ENCODE data around the gene LUC7L.
"Not testable (repeated sequence)": the region's sequence is repeated elsewhere in the genome, so short reads cannot be mapped to it uniquely, and the experiment has no call there.

LUC7L gene

GRCh38 chr16:229731-230281 is 557 bp upstream of the LUC7L start:
- DNase-seq (ENCODE audit: low read depth), result no peak

DNA sequence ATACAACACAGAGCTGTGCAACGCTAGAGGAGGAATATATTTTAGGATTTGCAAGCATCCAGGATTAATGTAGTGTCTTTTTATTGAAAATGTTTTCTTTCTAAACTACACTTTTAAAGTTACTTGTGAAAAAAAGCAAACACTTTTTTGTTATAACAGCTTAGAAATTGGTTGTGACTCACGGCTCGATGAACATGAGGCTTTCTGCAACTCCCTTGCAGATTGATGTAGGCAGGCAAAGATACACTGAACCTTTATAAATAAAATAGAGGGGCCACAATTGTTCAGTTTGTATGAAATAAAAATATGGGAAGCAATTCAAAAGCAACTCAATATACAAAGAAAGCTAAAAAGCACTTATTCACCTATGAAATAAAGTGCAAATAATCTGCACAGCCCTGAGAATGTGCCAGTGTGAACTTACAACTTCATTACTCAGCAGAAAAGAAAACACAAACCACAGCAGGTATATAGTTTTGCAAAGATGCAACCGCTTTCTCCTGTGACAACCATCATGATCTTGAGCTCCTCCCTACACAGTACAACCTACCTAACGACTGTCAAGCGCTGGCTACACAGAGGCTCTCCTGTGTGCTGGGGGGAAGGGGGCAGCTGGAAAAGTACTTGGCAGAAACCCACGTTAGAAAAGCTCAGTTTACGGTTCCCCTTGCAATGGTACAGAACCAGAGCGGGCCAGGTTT is 948 bp downstream of the LUC7L start:
- no peak for DNase-seq (ENCODE audit: low read depth)

DNA sequence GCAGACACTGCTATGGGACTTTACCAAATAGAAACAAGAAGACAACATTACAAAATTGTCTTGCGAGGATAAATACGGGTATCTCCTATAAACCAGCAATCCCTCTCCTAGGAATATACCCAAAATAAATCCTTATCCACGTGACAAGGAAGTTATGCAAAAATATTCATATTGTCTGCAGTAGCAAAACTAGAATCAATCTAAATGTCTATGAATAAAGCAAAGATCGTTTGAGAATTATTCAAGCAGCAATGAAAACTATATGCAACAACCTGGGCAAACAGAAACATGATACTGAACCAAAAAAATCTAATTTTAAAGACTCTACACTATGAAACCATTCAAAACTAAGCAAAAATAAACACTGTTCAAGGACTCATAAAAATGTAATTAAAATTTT is 9.2 kb downstream of the LUC7L start:
- DNase-seq (ENCODE audit: low read depth), result no peak

- DNase-seq (ENCODE audit: low read depth), result no peak
These were observed 16.2 kb downstream of the LUC7L start for GRCh38 chr16:212999-213398.

DNA sequence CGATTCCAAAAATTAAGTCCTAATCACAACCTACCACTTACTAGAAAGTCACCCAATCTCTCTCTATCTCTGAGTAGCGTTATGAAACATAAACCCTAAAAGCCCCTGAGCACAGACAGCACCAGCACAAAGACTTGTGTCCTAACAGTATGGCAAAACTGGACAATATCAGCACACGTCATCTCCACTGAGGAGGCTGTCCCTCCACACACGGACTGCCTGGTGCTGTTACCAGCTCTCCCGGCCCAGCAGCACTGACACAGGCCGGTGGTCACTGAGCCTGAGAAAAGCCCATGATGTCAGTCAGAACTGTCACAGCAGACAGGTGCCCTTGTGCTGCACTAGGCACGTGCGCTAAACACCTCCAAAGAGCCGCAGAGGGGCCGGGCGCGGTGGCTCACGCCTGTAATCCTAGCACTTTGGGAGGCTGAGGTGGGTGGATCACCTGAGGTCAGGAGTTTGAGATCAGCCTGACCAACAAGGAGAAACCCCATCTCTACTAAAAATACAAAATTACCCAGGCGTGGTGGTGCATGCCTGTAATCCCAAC is 17.5 kb downstream of the LUC7L start:
- DNase-seq (ENCODE audit: low read depth), result not testable (repeated sequence)

- not testable (repeated sequence) for DNase-seq (ENCODE audit: low read depth)
These were observed 19.9 kb downstream of the LUC7L start for GRCh38 chr16:209359-209758.

GRCh38 chr16:204046-204445 is 25.2 kb downstream of the LUC7L start:
- not testable (repeated sequence) for DNase-seq (ENCODE audit: low read depth)

GRCh38 chr16:203246-203645 is 26.0 kb downstream of the LUC7L start:
- DNase-seq (ENCODE audit: low read depth), result no peak

GRCh38 chr16:200388-200787 is 28.9 kb downstream of the LUC7L start:
- DNase-seq (ENCODE audit: low read depth), result no peak

DNA sequence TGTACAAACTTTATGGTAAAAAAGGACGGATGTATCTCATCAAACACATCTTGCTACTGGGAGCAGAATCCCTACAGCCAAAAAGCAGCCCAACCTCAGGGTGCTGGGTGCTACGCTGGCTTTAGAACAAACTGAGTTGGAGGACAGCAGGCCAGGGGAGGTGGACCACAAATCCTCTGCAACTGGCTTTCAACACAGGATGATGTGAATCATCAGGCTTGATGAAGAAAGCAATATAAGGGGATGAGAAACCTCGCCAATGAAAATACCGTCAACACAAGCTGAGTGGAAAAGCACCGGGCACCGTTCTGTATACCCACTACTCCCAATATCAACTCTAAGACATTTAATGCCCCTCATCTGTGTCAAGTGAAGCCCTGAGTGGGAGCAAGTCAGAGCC is 34.7 kb downstream of the LUC7L start:
- DNase-seq (ENCODE audit: low read depth), result no peak

DNA sequence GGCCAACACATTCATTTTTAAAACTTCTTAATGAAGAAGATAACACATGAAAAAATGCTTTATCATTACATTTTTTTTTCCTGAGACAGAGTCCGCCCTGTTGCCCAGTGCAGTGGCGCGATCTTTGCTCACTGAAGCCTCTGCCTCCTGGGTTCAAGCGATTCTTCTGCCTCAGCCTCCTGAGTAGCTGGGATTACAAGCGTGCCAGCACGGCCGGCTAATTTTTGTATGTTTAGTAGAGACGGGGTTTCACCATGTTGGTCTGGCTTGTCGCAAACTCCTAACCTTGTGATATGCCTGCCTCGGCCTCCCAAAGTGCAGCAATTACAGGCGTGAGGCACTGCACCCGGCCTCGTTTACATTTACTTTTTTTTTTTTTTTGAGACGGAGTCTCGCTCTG is 35.8 kb downstream of the LUC7L start:
- DNase-seq (ENCODE audit: low read depth), result no peak

GRCh38 chr16:192686-193085 is 36.6 kb downstream of the LUC7L start:
- DNase-seq (ENCODE audit: low read depth), result no peak

DNA sequence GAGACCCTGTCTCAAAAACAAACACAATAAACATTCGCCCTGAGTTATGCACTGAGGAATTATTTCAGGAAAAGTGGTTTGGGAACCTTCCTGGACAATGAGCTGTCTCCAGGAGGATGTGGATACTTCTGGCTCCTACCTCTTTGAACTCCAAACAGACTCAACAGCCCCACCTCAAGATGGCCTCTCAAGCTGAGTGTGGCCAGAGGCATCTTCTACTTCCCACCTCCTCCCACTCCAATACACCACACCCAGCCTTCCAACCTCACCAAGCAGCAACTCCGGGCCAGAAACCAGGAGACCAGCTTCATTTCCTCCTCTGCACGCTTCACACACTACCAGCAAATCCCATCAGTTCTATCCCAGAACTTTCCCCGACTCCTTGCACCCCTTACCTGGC is 37.4 kb downstream of the LUC7L start:
- DNase-seq (ENCODE audit: low read depth), result no peak

GRCh38 chr16:189604-190186 is 39.6 kb downstream of the LUC7L start:
- DNase-seq (ENCODE audit: low read depth), result no peak

- no peak for DNase-seq (ENCODE audit: low read depth)
These were observed 40.6 kb downstream of the LUC7L start for GRCh38 chr16:188674-189073.

GRCh38 chr16:187330-187729 is 41.9 kb downstream of the LUC7L start:
- DNase-seq (ENCODE audit: low read depth), result no peak

DNA sequence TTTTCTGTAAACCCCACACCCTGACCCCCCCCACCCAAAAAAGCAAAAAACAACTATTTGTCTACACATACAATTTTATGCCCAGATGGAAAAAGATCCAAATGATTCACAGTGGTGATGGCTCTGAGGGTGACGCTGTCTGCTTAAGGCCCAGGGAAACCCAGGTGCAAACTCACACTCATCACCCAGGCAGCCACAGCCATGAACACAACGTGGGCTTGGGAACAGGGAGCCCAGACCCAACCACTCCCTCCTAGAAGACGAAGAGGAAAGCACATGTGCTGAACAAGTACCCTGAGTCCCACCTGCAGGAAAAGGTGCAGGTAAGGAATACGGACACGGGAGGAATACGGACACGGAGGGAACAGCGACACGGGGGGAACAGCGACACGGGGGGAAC is 43.6 kb downstream of the LUC7L start:
- no peak for DNase-seq (ENCODE audit: low read depth)

DNA sequence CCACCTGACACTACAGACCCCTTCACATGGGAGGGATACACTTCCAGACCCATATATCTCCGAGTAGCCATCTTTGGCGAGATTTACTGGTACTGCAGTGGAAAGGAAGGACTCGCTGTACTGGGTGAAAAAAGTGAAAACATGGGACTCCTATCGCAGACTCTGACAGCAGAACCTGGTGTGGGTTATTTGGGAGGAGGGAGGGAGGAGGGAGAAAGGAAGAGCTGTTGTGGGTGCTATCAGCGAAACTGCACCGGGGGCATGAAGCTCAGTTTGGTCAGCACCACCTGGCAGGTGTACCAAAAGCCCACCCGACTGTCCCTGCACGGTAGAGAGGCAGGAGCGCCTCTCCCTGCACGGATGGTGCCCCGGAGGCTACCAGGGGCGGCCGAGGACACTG is 44.0 kb downstream of the LUC7L start:
- no peak for DNase-seq (ENCODE audit: low read depth)

DNA sequence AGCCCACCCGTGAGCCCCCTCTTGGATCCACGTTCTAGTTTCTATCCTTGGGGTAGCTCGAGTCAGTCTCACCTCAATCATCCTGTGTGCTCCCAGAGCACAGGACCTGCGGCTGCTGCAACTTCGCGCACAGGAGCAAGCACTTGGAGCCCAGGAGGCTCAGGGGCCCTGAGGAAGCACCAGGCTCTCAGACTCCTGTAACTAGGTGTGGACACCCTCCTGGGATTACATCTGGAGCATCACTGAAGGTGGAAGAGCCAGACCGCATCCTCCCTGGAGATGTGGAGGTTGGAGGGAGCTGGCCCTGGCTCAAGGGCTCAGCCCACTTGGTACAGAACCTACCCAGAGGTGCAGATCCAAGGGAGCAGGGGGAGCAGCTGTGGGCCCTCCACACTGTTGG is 46.2 kb downstream of the LUC7L start:
- DNase-seq (ENCODE audit: low read depth), result no peak

DNA sequence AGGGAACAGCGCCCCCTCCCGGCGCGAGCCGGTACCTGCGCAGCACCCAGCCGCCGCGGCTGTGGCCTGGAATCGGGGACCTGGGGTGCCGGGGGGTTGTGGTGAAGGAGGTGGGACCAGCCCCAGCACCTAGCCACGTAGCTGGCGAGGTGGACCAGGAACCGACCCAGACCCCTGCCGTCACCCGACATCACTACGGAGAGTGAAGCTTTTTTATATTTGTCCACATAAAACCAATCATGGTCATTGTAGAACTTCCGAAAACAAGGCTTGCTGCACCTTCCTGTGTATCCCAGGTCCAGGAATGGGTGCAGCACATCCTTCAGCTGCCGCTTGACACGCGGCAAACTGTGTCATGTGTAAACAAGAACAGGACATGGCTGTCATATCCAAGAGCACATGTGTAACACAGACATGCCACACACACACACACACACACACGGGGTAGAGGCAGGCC is 47.7 kb downstream of the LUC7L start:
- peak; percentile 66 for DNase-seq (ENCODE audit: low read depth)

DNA sequence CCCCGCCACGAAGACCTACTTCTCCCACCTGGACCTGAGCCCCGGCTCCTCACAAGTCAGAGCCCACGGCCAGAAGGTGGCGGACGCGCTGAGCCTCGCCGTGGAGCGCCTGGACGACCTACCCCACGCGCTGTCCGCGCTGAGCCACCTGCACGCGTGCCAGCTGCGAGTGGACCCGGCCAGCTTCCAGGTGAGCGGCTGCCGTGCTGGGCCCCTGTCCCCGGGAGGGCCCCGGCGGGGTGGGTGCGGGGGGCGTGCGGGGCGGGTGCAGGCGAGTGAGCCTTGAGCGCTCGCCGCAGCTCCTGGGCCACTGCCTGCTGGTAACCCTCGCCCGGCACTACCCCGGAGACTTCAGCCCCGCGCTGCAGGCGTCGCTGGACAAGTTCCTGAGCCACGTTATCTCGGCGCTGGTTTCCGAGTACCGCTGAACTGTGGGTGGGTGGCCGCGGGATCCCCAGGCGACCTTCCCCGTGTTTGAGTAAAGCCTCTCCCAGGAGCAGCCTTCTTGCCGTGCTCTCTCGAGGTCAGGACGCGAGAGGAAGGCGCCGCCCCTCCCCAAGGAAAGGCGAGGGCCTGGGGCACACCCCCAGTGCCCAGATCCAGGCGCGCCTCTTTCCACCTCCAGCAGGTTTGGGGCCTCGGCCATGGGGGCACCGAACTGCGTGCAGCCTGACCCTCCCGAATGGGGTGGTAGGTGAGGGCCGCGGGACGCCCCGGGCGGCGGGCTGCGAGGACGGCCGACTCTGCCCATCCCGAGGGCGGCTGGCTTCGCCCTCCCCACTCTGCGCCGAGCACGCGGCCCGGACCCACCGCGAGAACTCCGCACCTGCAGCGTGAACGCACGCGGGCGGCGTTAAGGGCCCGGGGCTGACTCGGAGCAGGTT is 48.3 kb downstream of the LUC7L start:
- DNase-seq (ENCODE audit: low read depth), result no peak

- DNase-seq (ENCODE audit: low read depth), result no peak
These were observed 49.1 kb downstream of the LUC7L start, which contains the start of gene HBQ1 for GRCh38 chr16:180101-180675. TSS of gene HBQ1 (plus strand) at chr16:180459. CDS start at chr16:180487, 28 bp downstream.

Measured in stimulated activated CD8-positive, alpha-beta memory T cell treated with anti-CD3 and anti-CD28 coated beads, Interleukin-15, amount 100 ng/mL, for 1 hour (primary cell).